GM10266 (cell line): ENCODE results near the gene SLC16A7.

Experiments used
- DNase-seq: peaks from one replicate; pipeline ENCODE4 v3.0.0; 2012; ENCODE audit errors: extremely low spot score
- TF ChIP-seq, protein P1 (sequence below): IDR thresholded peaks from 2 replicates; pipeline ENCODE4 v1.5.1; 2012; ENCODE audit warnings: mild to moderate bottlenecking, low read depth; ENCODE audit not compliant: control insufficient read depth, insufficient read depth; ENCODE audit errors: missing control alignments

Gene SLC16A7

DNA sequence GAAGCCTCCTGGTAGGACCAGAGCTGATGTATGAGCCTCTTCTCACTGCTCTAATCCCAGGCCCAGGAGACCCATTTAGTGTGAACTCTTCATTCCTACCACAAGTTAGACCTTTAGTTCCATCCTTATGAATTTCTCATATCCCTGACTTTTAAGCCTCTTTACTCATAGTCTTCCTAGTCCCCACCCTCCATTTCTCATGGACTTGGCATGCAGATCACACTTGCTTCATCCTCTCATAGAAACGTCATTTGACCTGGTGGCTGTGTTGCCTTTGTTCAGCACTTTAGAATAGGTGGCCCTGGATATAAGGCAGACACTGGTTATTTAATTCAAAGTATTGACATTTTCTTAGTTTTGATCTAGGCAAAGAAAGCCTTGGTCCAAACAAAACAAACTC lies 99.5 kb downstream of the SLC16A7 start:
- TF ChIP-seq, protein P1, sequence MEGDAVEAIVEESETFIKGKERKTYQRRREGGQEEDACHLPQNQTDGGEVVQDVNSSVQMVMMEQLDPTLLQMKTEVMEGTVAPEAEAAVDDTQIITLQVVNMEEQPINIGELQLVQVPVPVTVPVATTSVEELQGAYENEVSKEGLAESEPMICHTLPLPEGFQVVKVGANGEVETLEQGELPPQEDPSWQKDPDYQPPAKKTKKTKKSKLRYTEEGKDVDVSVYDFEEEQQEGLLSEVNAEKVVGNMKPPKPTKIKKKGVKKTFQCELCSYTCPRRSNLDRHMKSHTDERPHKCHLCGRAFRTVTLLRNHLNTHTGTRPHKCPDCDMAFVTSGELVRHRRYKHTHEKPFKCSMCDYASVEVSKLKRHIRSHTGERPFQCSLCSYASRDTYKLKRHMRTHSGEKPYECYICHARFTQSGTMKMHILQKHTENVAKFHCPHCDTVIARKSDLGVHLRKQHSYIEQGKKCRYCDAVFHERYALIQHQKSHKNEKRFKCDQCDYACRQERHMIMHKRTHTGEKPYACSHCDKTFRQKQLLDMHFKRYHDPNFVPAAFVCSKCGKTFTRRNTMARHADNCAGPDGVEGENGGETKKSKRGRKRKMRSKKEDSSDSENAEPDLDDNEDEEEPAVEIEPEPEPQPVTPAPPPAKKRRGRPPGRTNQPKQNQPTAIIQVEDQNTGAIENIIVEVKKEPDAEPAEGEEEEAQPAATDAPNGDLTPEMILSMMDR = no peak
- no peak for DNase-seq

DNA sequence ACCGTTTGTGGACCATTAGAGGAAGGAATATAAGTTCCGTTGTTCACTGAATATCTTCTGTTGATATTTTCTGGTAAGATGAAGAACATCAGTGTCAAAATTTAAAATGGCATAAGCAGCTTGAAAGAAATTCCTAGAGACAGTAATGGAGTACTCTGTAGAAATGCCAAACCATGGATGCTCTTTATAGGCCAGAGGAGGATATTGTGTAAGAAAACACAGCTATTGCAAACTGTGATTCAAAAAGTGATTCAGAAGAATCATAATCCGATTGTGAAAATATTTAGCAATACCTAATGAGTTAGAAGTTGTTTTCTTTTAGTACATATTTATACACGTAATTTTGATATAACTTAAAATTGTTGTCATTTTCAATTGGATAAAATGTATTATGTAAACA lies 102.8 kb downstream of the SLC16A7 start:
- TF ChIP-seq, protein P1 = no peak
- DNase-seq = no peak

DNA sequence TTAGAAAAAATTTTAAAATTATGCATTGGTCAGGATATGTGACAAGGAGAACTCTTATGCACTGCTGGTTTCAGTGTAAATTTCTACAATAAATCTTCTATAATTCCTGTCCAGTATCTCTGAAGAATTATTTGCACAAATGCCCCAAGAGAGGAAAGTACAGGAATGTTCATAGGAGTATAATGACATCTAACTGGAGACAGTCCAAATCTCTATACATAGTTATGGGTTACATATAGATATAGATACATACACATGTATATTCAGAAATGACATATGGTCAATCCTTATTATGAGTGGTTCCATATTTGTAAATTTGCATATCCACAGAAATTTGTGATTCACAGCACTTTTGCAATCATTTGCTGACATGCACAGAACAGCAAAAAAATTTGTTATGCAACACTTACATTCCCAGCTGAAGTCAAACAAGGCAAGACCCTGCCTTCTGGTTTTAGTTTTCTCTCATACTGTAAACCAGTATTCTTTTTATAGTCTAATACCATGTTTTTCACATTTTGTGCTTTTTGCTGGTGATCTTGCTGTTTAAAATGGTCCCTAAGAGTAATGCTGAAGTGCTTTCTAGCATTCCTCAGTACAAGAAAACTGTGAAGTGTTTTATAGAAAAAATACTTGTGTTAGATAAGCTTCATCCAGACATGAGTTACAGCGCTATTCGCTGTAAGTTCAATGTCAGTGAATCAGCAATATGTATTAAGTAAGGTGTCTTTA lies 103.8 kb downstream of the SLC16A7 start:
- TF ChIP-seq, protein P1 = no peak
- no peak for DNase-seq

DNA sequence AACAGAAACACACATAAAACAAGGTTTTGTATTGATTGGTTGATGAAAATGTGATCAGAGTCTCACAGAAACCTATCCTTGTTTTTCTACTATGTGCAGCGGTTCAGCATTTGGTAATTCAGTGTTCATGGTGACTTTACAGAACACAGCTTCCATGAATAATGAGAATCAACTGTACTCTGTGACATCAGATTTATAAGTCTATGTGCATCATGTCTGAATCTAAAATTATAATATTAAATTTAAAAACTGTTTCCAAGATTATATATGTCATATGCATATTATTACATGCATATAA lies 104.3 kb downstream of the SLC16A7 start:
- TF ChIP-seq, protein P1 = no peak
- no peak for DNase-seq

DNA sequence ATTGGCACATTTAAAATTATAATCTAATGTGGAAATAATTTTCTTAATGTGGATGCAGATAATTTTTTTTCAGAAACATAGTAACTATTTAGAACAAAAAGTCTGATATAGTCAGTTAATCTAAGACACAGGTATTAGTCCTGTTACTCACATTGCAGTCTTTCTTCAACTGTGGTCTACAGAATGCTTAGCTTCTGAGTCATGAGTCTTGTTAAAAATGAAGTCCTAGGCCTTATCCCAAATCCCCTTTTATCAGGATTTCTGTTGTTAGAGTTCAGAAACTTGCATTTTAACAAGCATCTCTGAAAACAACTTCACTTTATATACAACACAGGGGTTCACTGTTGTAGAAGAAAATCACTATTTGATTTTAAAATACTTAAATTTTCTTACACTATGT lies 112.2 kb downstream of the SLC16A7 start:
- DNase-seq = no peak
- TF ChIP-seq, protein P1 = no peak

DNA sequence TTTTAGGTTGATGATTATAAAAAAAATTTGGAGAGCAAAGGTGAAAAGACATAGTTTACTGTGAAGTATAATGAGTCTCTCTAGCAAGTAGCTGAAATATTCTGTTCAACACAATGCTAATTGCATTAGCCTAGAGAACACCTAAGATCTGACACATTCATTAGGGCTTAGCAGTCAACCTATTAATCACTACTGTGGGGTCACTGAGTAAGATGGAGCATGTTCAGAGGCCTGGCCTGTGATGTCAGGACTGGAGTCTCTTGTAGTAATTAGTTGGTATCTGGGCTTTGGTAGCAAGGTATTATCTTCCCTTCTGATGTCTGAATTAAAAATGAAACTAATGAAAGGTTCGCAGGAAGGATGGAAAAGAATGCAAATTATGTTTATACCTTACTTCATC lies 112.7 kb downstream of the SLC16A7 start:
- no peak for DNase-seq
- TF ChIP-seq, protein P1 = no peak

DNA sequence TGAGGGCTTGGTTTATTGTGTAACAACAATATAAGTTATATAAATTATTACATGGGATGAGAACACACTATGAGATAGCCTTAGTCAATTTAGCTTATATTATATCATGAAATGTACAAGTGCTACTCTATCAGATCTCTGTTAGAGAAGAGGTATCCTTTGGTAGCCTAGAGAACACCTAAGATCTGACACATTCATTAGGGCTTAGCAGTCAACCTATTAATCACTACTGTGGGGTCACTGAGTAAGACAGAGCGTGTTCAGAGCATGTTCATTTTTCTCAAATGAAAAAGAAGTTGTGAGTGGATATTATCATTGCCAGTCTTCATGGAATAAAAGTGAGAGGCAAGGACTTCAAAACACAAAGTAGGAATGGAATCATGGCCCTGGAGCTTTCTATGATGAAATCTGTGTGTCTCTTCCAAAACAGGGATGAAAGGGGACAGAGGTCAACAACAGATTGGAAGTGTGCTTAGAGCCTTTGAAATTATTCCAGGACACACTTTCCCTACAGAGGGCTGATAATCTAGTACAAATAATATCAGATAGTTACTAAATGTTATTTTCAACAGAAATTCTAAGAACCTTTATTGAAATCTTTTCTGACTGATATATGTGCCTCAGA lies 114.3 kb downstream of the SLC16A7 start:
- TF ChIP-seq, protein P1 = no peak
- DNase-seq = no peak
